ENCODE results near the gene TRIM61. TPM values are rescaled to one million over a fixed set of nuclear protein-coding genes. Genes with fewer than 3 reads are reported as not detected.
"Not testable (repeated sequence)": the region's sequence is repeated elsewhere in the genome, so short reads cannot be mapped to it uniquely, and the experiment has no call there.

TRIM61 gene
- total RNA-seq, 6 donors from 2014 or later, result 0.44 to 2.4 (median 1.1) TPM

DNA sequence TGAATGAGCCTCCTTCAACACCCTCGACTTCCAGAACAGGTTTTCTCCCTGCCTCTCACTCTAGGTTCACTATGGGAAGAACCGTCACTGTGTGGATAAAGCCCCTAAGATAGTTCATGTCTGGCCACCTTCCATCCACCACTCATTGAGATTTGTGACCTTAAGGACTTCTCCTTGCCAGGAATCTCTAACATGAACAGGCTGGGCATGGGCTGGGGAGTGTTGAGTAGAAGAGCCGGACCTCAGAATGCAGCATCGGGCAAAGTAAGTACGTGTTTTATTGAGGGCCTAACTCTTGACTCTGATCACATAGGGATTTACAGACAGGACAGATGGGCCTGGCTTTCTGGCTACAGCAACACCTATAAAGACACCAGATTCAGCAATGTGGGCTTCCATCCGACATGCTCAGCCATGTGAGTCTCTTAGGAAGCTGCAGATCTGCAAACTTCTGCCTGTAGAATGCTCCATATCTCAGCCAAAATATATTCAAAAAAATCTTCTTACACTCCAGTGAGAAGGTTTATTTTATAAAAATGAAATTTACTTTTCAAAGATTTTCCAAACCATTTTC, 28.0 kb upstream of the TRIM61 start:
- 63 to 81% methylated on average over 6 of the region's 6 CpGs for WGBS, 2 donors

DNA sequence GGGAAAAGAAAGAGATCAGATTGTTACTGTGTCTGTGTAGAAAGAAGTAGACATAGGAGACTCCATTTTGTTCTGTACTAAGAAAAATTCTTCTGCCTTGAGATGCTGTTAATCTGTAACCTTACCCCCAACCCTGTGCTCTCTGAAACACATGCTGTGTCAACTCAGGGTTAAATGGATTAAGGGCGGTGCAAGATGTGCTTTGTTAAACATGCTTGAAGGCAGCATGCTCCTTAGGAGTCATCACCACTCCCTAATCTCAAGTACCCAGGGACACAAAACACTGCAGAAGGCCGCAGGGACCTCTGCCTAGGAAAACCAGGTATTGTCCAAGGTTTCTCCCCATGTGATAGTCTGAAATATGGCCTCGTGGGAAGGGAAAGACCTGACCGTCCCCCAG, 24.5 kb upstream of the TRIM61 start:
- ATAC-seq (ENCODE audit: low FRiP score in 2 of 2); H3K4me3 ChIP-seq: not testable (repeated sequence)
- WGBS, 2 donors, result 38 to 47% methylated on average over 1 to 3 of the region's 4 CpGs

More for the DNA sequence above, 28.0 kb upstream of the TRIM61 start:
- H3K36me3 ChIP-seq, result no peaks in the 10 kb centered on the region
- no peaks in the 10 kb centered on the region for H3K27me3 ChIP-seq
- TF ChIP-seq CTCF (IDR thresholded peaks at IDR 0.05) (no peak), POLR2AphosphoS5 (IDR thresholded peaks at IDR 0.05) (no peak), POLR2A (IDR thresholded peaks at IDR 0.05) (no peak), EP300 (IDR thresholded peaks at IDR 0.05) (no peak)
- H3K9me3 ChIP-seq, result no peaks in the 10 kb centered on the region
- no peaks in the 10 kb centered on the region for H3K4me1 ChIP-seq
- no peak overlapping the region for H3K27ac ChIP-seq
- no peak for ATAC-seq (ENCODE audit: low FRiP score in 2 of 2)
- DNase-seq, result no peak
- H3K4me3 ChIP-seq, result no peak overlapping the region

GRCh38 chr4:164998526-164999080, 21.1 kb upstream of the TRIM61 start:
- H3K4me3 ChIP-seq; H3K27me3 ChIP-seq; H3K4me1 ChIP-seq; H3K9me3 ChIP-seq; ATAC-seq (ENCODE audit: low FRiP score in 2 of 2); DNase-seq; H3K27ac ChIP-seq; H3K36me3 ChIP-seq: not testable (repeated sequence)
- WGBS, 2 donors, result 75% methylated on average over 2 of the region's 2 CpGs

More for the DNA sequence above, 24.5 kb upstream of the TRIM61 start:
- DNase-seq, H3K36me3 ChIP-seq, H3K4me1 ChIP-seq, H3K9me3 ChIP-seq, H3K27ac ChIP-seq, H3K27me3 ChIP-seq: not testable (repeated sequence)

DNA sequence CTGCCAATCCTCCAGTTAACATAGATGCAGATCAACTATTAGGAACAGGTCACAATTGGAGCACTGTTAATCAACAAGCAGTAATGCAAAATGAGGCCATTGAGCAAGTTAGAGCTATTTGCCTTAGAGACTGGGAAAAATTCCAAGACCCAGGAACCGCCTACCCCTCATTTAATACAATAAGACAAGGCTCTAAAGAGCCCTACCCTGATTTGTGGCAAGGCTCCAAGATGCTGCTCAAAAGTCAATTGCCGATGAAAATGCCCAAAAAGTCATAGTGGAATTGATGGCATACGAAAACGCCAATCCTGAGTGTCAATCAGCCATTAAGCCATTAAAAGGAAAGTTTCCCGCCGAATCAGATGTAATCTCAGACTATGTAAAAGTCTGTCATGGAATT, 20.5 kb upstream of the TRIM61 start:
- ATAC-seq (ENCODE audit: low FRiP score in 2 of 2) (no peak), DNase-seq (no peak)
- Histone ChIP-seq H3K27ac (no peak overlapping the region), H3K4me3 (no peak overlapping the region), H3K4me1 (no peaks in the 10 kb centered on the region), H3K36me3 (no peaks in the 10 kb centered on the region), H3K27me3 (no peaks in the 10 kb centered on the region), H3K9me3 (no peaks in the 10 kb centered on the region)
- TF ChIP-seq POLR2A (IDR thresholded peaks at IDR 0.05), result no peak
- TF ChIP-seq CTCF (IDR thresholded peaks at IDR 0.05), result no peak
- TF ChIP-seq POLR2AphosphoS5 (IDR thresholded peaks at IDR 0.05), result no peak
- no peak for TF ChIP-seq EP300 (IDR thresholded peaks at IDR 0.05)
- 68 to 78% methylated on average over 6 of the region's 6 CpGs for WGBS, 2 donors

GRCh38 chr4:164997324-164997723, 19.9 kb upstream of the TRIM61 start:
- H3K36me3 ChIP-seq, result no peaks in the 10 kb centered on the region
- DNase-seq (no peak), ATAC-seq (ENCODE audit: low FRiP score in 2 of 2) (no peak)
- no peak overlapping the region for H3K27ac ChIP-seq
- no peaks in the 10 kb centered on the region for H3K27me3 ChIP-seq
- H3K9me3 ChIP-seq, result no peaks in the 10 kb centered on the region
- TF ChIP-seq POLR2AphosphoS5 (IDR thresholded peaks at IDR 0.05) (no peak), CTCF (IDR thresholded peaks at IDR 0.05) (no peak), EP300 (IDR thresholded peaks at IDR 0.05) (no peak), POLR2A (IDR thresholded peaks at IDR 0.05) (no peak)
- WGBS, 2 donors, result 80 to 87% methylated on average over 2 of the region's 2 CpGs
- H3K4me3 ChIP-seq, result no peak overlapping the region
- no peaks in the 10 kb centered on the region for H3K4me1 ChIP-seq

- H3K4me1 ChIP-seq; H3K4me3 ChIP-seq; ATAC-seq (ENCODE audit: low FRiP score in 2 of 2); H3K9me3 ChIP-seq; H3K27ac ChIP-seq; H3K27me3 ChIP-seq; DNase-seq; H3K36me3 ChIP-seq: not testable (repeated sequence)
- WGBS, 2 donors, result 88 to 89% methylated on average over 6 of the region's 6 CpGs
These were observed 18.7 kb upstream of the TRIM61 start for GRCh38 chr4:164996123-164996522.

DNA sequence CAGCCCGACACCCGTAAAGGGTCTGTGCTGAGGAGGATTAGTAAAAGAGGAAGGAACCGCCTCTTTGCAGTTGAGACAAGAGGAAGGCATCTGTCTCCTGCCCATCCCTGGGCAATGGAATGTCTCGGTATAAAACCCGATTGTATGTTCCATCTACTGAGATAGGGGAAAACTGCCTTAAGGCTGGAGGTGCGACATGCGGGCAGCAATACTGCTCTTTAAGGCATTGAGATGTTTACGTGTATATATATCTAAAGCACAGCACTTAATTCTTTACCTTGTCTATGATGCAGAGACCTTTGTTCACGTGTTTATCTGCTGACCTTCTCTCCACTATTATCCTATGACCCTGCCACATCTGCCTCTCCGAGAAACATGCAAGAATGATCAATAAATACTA, 13.3 kb upstream of the TRIM61 start:
- H3K27me3 ChIP-seq; DNase-seq; ATAC-seq (ENCODE audit: low FRiP score in 2 of 2); H3K36me3 ChIP-seq; H3K9me3 ChIP-seq; H3K4me1 ChIP-seq; H3K27ac ChIP-seq; H3K4me3 ChIP-seq: not testable (repeated sequence)
- 71 to 80% methylated on average over 10 of the region's 10 CpGs for whole genome bisulfite sequencing, 2 donors

Data from upper lobe of left lung (tissue), 6 donors.